WTC11 (cell line): ENCODE data around the gene ERCC4. TPM values are rescaled to one million over a fixed set of nuclear protein-coding genes. Genes with fewer than 3 reads are reported as not detected.

Source experiments
- ATAC-seq: fragments of 200-7000 bp; cut with Tn5 transposase; 2 replicates; pipeline ENCODE4 v1.10.0; 2021; ENCODE audit warnings: mild to moderate bottlenecking, moderate library complexity
- CTCF ChIA-PET: fragments of 300-600 bp; sonication (Branson Sonifier 250); formaldehyde crosslinking; loops from one replicate; lab custom pipeline; 2021; ENCODE audit warnings: antibody characterized with exemption; lab: Charles Lee
- POLR2A ChIA-PET: fragments of 350-600 bp; sonication (Branson Sonifier 250); formaldehyde crosslinking; loops from one replicate; lab custom pipeline; 2021; ENCODE audit warnings: antibody characterized with exemption; lab: Charles Lee
- DNase-seq: peaks from one replicate; pipeline ENCODE4 v3.0.0; 2021; ENCODE audit warnings: low spot score
- H3K27ac Mint-ChIP-seq: 2 replicates; pipeline ENCODE4 v1.8.0; 2021; ENCODE audit warnings: mixed read lengths
- H3K27me3 Mint-ChIP-seq: 2 replicates; pipeline ENCODE4 v1.8.0; 2021; ENCODE audit warnings: low read depth, mild to moderate bottlenecking, moderate library complexity, mixed read lengths
- H3K36me3 Mint-ChIP-seq: 2 replicates; pipeline ENCODE4 v1.8.0; 2021; ENCODE audit warnings: mixed read lengths
- H3K4me1 Mint-ChIP-seq: 2 replicates; pipeline ENCODE4 v1.8.0; 2022; ENCODE audit warnings: mixed read lengths
- H3K4me3 Mint-ChIP-seq: 2 replicates; pipeline ENCODE4 v1.8.0; 2021; ENCODE audit warnings: mild to moderate bottlenecking, moderate library complexity, mixed read lengths
- H3K9me3 Mint-ChIP-seq: 2 replicates; pipeline ENCODE4 v1.8.0; 2021; ENCODE audit warnings: mixed read lengths
- AR ChIP-seq: fragments of 250-450 bp; sonication (Bioruptor Pico); IDR thresholded peaks from 2 replicates; pipeline ENCODE4 v1.9.0; 2021; ENCODE audit warnings: mild to moderate bottlenecking
- ATF1 ChIP-seq: sonication (generic); formaldehyde crosslinking; IDR thresholded peaks from 2 replicates; pipeline ENCODE4 v1.8.1; 2023; ENCODE audit warnings: mild to moderate bottlenecking, moderate library complexity, missing genetic modification reagents
- ATF2 ChIP-seq: sonication (generic); formaldehyde crosslinking; IDR thresholded peaks from 2 replicates; pipeline ENCODE4 v1.8.1; 2022; ENCODE audit warnings: low read depth, missing genetic modification reagents, borderline replicate concordance
- ATF6 ChIP-seq: sonication (generic); formaldehyde crosslinking; IDR thresholded peaks from 2 replicates; pipeline ENCODE4 v1.8.1; 2023; ENCODE audit warnings: mild to moderate bottlenecking, missing genetic modification reagents
- CREB1 ChIP-seq: sonication (generic); formaldehyde crosslinking; IDR thresholded peaks from 2 replicates; pipeline ENCODE4 v1.8.0; 2023; ENCODE audit warnings: mild to moderate bottlenecking, missing genetic modification reagents
- E2F5 ChIP-seq: sonication (generic); formaldehyde crosslinking; IDR thresholded peaks from 2 replicates; pipeline ENCODE4 v1.8.1; 2022; ENCODE audit warnings: mild to moderate bottlenecking, moderate library complexity, missing genetic modification reagents
- ESRRA ChIP-seq: sonication (generic); formaldehyde crosslinking; IDR thresholded peaks from 2 replicates; pipeline ENCODE4 v1.8.1; 2022; ENCODE audit warnings: mild to moderate bottlenecking, missing genetic modification reagents, borderline replicate concordance
- HMGXB4 ChIP-seq: sonication (generic); formaldehyde crosslinking; IDR thresholded peaks from 2 replicates; pipeline ENCODE4 v1.8.1; 2023; ENCODE audit warnings: mild to moderate bottlenecking, moderate library complexity, missing genetic modification reagents
- KAT7 ChIP-seq: sonication (generic); formaldehyde crosslinking; IDR thresholded peaks from 2 replicates; pipeline ENCODE4 v1.8.1; 2023; ENCODE audit warnings: missing genetic modification reagents, mild to moderate bottlenecking, borderline replicate concordance
- MLX ChIP-seq: sonication (generic); formaldehyde crosslinking; IDR thresholded peaks from 2 replicates; pipeline ENCODE4 v1.8.1; 2023; ENCODE audit warnings: mild to moderate bottlenecking, missing genetic modification reagents, moderate library complexity
- MYBL2 ChIP-seq: sonication (generic); formaldehyde crosslinking; IDR thresholded peaks from 2 replicates; pipeline ENCODE4 v1.8.1; 2023; ENCODE audit warnings: mild to moderate bottlenecking, moderate library complexity, missing genetic modification reagents
- NFYB ChIP-seq: sonication (generic); formaldehyde crosslinking; conservative IDR thresholded peaks from 2 replicates; pipeline ENCODE4 v1.8.0; 2022; ENCODE audit warnings: low read depth, missing genetic modification reagents
- TCF7 ChIP-seq: sonication (generic); formaldehyde crosslinking; IDR thresholded peaks from 2 replicates; pipeline ENCODE4 v1.8.0; 2022; ENCODE audit warnings: mild to moderate bottlenecking, low read depth, missing genetic modification reagents, moderate library complexity
- TEAD1 ChIP-seq: sonication (generic); formaldehyde crosslinking; IDR thresholded peaks from 2 replicates; pipeline ENCODE4 v1.8.0; 2022; ENCODE audit warnings: mild to moderate bottlenecking, missing genetic modification reagents
- USF1 ChIP-seq: sonication (generic); formaldehyde crosslinking; IDR thresholded peaks from 2 replicates; pipeline ENCODE4 v1.8.0; 2022; ENCODE audit warnings: mild to moderate bottlenecking, missing genetic modification reagents
- ZBTB21 ChIP-seq: sonication (generic); formaldehyde crosslinking; IDR thresholded peaks from 2 replicates; pipeline ENCODE4 v1.8.1; 2023; ENCODE audit warnings: mild to moderate bottlenecking, missing genetic modification reagents, borderline replicate concordance
- ZNF219 ChIP-seq: sonication (generic); formaldehyde crosslinking; IDR thresholded peaks from 2 replicates; pipeline ENCODE4 v1.8.0; 2023; ENCODE audit warnings: missing genetic modification reagents, mild to moderate bottlenecking, borderline replicate concordance
- ZNF232 ChIP-seq: sonication (generic); formaldehyde crosslinking; IDR thresholded peaks from 2 replicates; pipeline ENCODE4 v1.8.0; 2022; ENCODE audit warnings: mild to moderate bottlenecking, missing genetic modification reagents
- ZNF281 ChIP-seq: sonication (generic); formaldehyde crosslinking; IDR thresholded peaks from 2 replicates; pipeline ENCODE4 v1.8.0; 2023; ENCODE audit warnings: mild to moderate bottlenecking, missing genetic modification reagents
- ZNF396 ChIP-seq: fragments of 250-450 bp; sonication (Bioruptor Pico); IDR thresholded peaks from 2 replicates; pipeline ENCODE4 v1.8.0; 2021; ENCODE audit warnings: mild to moderate bottlenecking, moderate library complexity, borderline replicate concordance
- ZNF423 ChIP-seq: fragments of 250-450 bp; sonication (Bioruptor Pico); IDR thresholded peaks from 2 replicates; pipeline ENCODE4 v2.1.2; 2022; ENCODE audit warnings: mild to moderate bottlenecking, moderate library complexity
- ZNF671 ChIP-seq: fragments of 250-450 bp; sonication (Bioruptor Pico); IDR thresholded peaks from 2 replicates; pipeline ENCODE4 v1.8.0; 2021; ENCODE audit warnings: mild to moderate bottlenecking
- total RNA-seq: library from RNA; stranded (reverse); gene quantifications from 3 replicates; pipeline ENCODE4 v1.2.3, GENCODE V29; 2021

ERCC4 gene
- total RNA-seq, 1 experiment from 2014 or later = 12.1 TPM

- CTCF ChIA-PET = interaction anchor here (0.7 to 1.5 kb wide), 4 partner anchors 38 to 213 kb away, joined by 3 read pairs; partner anchors contain the start of gene ERCC4
- no peaks in the 10 kb centered on the region for H3K4me1 Mint-ChIP-seq
- no peak for DNase-seq
- H3K27me3 Mint-ChIP-seq = no peaks in the 10 kb centered on the region
- no peak overlapping the region for H3K27ac Mint-ChIP-seq
- H3K36me3 Mint-ChIP-seq = no peaks in the 10 kb centered on the region
- ATAC-seq = no peak
- POLR2A ChIA-PET = no interaction called here
- H3K4me3 Mint-ChIP-seq = no peak overlapping the region
- TF ChIP-seq ESRRA (CRISPR knock-in tag) (no peak), ZNF219 (CRISPR knock-in tag) (no peak), CREB1 (CRISPR knock-in tag) (no peak), TEAD1 (CRISPR knock-in tag) (no peak), MLX (no peak), ATF6 (CRISPR knock-in tag) (no peak), MYBL2 (CRISPR knock-in tag) (no peak), NFYB (CRISPR knock-in tag) (no peak), ZNF396 (CRISPR knock-in tag) (no peak), KAT7 (CRISPR knock-in tag) (no peak), ATF2 (CRISPR knock-in tag) (no peak), E2F5 (CRISPR knock-in tag) (no peak), ZNF232 (CRISPR knock-in tag) (no peak), AR (CRISPR knock-in tag) (no peak), ATF1 (CRISPR knock-in tag) (no peak), ZBTB21 (CRISPR knock-in tag) (no peak)
- H3K9me3 Mint-ChIP-seq = peaks cover 4% of the 10 kb centered on the region
Measured at GRCh38 chr16:13973321-13974023, 53.5 kb downstream of the ERCC4 start.

- H3K4me3 Mint-ChIP-seq = no peak overlapping the region
- no peaks in the 10 kb centered on the region; the same call in 1 of the 2 replicates for H3K36me3 Mint-ChIP-seq
- no peak overlapping the region for H3K27ac Mint-ChIP-seq
- peaks cover 8% of the 10 kb centered on the region for H3K9me3 Mint-ChIP-seq
- DNase-seq (no peak), ATAC-seq (no peak)
- ChIA-PET CTCF (no interaction called here), POLR2A (no interaction called here)
- no peaks in the 10 kb centered on the region for H3K4me1 Mint-ChIP-seq
- H3K27me3 Mint-ChIP-seq = no peaks in the 10 kb centered on the region
- no peak for TF ChIP-seq ESRRA (CRISPR knock-in tag)
- no peak for TF ChIP-seq TCF7 (CRISPR knock-in tag)
- no peak for TF ChIP-seq ZNF423 (CRISPR knock-in tag)
- TF ChIP-seq HMGXB4 = no peak
- TF ChIP-seq ZNF671 = no peak
- no peak for TF ChIP-seq USF1 (CRISPR knock-in tag)
- no peak for TF ChIP-seq ZNF281 (CRISPR knock-in tag)
Measured at GRCh38 chr16:13977177-13977576, 57.2 kb downstream of the ERCC4 start.
